ENCODE results near the gene KLHDC4. TPM values are rescaled to one million over a fixed set of nuclear protein-coding genes. Genes with fewer than 3 reads are reported as not detected.

KLHDC4 gene
- total and polyA plus RNA-seq, 9 of the 15 experiments (the other 6 are each of a cell fraction or from before 2014, with no cell fraction given) = 1.3 to 68.1 (median 32.8) TPM

DNA sequence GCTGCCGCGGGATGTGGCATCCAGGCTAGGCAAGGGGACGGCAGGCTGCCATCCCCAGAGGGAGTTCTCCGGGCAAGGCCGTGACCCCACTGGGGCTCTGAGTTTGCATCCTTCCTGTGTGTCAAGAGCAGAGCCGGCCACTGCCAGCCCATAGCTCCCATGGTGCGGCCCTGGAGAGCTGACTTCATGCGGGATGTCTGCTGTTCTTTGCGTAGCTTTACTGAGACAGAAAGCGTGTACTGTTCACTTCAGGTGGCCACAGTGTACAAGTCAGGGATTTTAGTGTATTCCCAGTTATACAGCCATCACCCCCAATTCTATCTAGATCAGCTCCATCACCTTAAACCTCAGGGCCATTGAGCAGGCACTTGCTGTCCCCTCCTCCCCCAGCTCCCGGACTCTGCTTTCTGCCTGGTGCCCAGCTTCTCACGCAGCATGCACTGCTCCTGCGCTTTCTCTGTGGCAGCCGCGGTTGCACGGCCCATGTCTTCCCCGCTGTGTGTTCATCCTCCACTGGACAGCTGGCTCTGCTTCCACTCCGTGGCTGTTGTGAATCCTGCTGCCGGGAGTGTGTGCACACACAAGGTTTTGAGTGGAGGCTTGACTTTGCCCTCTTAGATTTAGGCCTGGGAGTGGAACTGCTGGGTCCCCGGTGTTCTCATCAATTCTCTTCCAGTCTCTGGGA, 71.2 kb downstream of the KLHDC4 start:
- H3K27ac ChIP-seq (ENCODE audit: extremely low read depth, low read depth, low read length) = no peak overlapping the region
- ATAC-seq (no peak), FAIRE-seq (no peak), DNase-seq (ENCODE audit: extremely low read depth in 1 of 4, low spot score in 3 of 4) (no peak)
- no peak overlapping the region for H3K4me3 ChIP-seq
- in situ Hi-C loops (cut with MboI) = no loop called here
- TF ChIP-seq POLR2G (IDR thresholded peaks at IDR 0.05; ENCODE audit: low read depth, low read length) = 0 out of 2 replicates have a peak, but pooled peaks have one; percentile 1
- no peak for TF ChIP-seq TAF1 (IDR thresholded peaks at IDR 0.05; ENCODE audit: control insufficient read depth, extremely low read depth, insufficient read depth, low read length, severe bottlenecking)
- H4K20me1 ChIP-seq (replicated peaks; ENCODE audit: control insufficient read depth, insufficient read depth, low read length) = 0 out of 2 replicates have a peak, but pooled peaks cover 8% of the 10 kb centered on the region
- H3K4me1 ChIP-seq (replicated peaks in 1 of 2; ENCODE audit: control insufficient read depth in 2 of 2, insufficient read depth in 2 of 2, low read length in 2 of 2) = peaks cover 0 to 49% of the 10 kb centered on the region in 2 experiments; a peak in 2 of 5 replicates
- H2AFZ ChIP-seq (ENCODE audit: low read depth, low read length) = no peak overlapping the region
- H3K27me3 ChIP-seq (ENCODE audit: control insufficient read depth in 2 of 2, insufficient read depth in 2 of 2, low read length in 2 of 2) = peaks cover 0 to 4% of the 10 kb centered on the region in 2 experiments; a peak in 1 of 5 replicates
- BruUV-seq (replicated peaks) = no TSS peak
- POLR2A ChIA-PET = interaction anchor here (0.6 to 1.2 kb wide), 3 partner anchors 10 to 909 kb away, joined by 3 to 9 read pairs (median 4); no protein-coding TSS in a partner anchor
- CTCF ChIA-PET (ENCODE audit: low intra/inter-chr PET ratio) = no interaction called here
- H3K9ac ChIP-seq (ENCODE audit: insufficient read depth in 1 of 2, low read depth in 2 of 2, low read length in 2 of 2) = no peak overlapping the region
- H3K36me3 ChIP-seq (ENCODE audit: control insufficient read depth, insufficient read depth, low read length) = peaks cover 31% of the 10 kb centered on the region; the same call in 1 of the 3 replicates
- intact Hi-C loops (cut with micrococcal nuclease) = no loop called here
- 89% methylated on average over 20 of the region's 20 CpGs for WGBS (ENCODE audit: insufficient coverage, low coverage, missing lambda C conversion rate)
- H3K9me1 ChIP-seq (ENCODE audit: control insufficient read depth, insufficient read depth, low read length) = no peaks in the 10 kb centered on the region
- H3K79me2 ChIP-seq (ENCODE audit: control insufficient read depth, insufficient read depth, low read length) = no peaks in the 10 kb centered on the region
- H3K9me3 ChIP-seq (replicated peaks; ENCODE audit: control insufficient read depth, insufficient read depth, low read depth, low read length) = no peaks in the 10 kb centered on the region
- no peak overlapping the region for H3K4me2 ChIP-seq (ENCODE audit: insufficient read depth, low read length)

GRCh38 chr16:87693827-87694226, 72.0 kb downstream of the KLHDC4 start:
- POLR2A ChIA-PET = interaction anchor here (0.9 to 1.2 kb wide), 2 partner anchors 9 to 11 kb away, joined by 4 to 9 read pairs; no protein-coding TSS in a partner anchor
- no peak overlapping the region for H3K4me2 ChIP-seq (ENCODE audit: insufficient read depth, low read length)
- H3K79me2 ChIP-seq (ENCODE audit: control insufficient read depth, insufficient read depth, low read length) = no peaks in the 10 kb centered on the region
- intact Hi-C loops (cut with micrococcal nuclease) = no loop called here
- CTCF ChIA-PET (ENCODE audit: low intra/inter-chr PET ratio) = no interaction called here
- in situ Hi-C loops (cut with MboI) = no loop called here
- no peak for FAIRE-seq
- no TSS peak for BruUV-seq (replicated peaks)
- no peak for DNase-seq (ENCODE audit: extremely low read depth in 1 of 4, low spot score in 3 of 4)
- no peaks in the 10 kb centered on the region for H3K9me1 ChIP-seq (ENCODE audit: control insufficient read depth, insufficient read depth, low read length)
- ATAC-seq = no peak
- WGBS (ENCODE audit: insufficient coverage, low coverage, missing lambda C conversion rate) = 90% methylated on average over 12 of the region's 16 CpGs
- H3K4me3 ChIP-seq = no peak overlapping the region
- H2AFZ ChIP-seq (ENCODE audit: low read depth, low read length) = no peak overlapping the region
- H3K27ac ChIP-seq (ENCODE audit: extremely low read depth, low read depth, low read length) = no peak overlapping the region
- H3K4me1 ChIP-seq (replicated peaks in 1 of 2; ENCODE audit: control insufficient read depth in 2 of 2, insufficient read depth in 2 of 2, low read length in 2 of 2) = peaks cover 0 to 54% of the 10 kb centered on the region in 2 experiments; a peak in 2 of 5 replicates
- H3K9ac ChIP-seq (ENCODE audit: insufficient read depth in 1 of 2, low read depth in 2 of 2, low read length in 2 of 2) = no peak overlapping the region
- no peaks in the 10 kb centered on the region for H3K9me3 ChIP-seq (replicated peaks; ENCODE audit: control insufficient read depth, insufficient read depth, low read depth, low read length)
- peaks cover 0 to 11% of the 10 kb centered on the region in 2 experiments; a peak in 2 of 5 replicates for H3K27me3 ChIP-seq (ENCODE audit: control insufficient read depth in 2 of 2, insufficient read depth in 2 of 2, low read length in 2 of 2)
- H4K20me1 ChIP-seq (replicated peaks; ENCODE audit: control insufficient read depth, insufficient read depth, low read length) = 0 out of 2 replicates have a peak, but pooled peaks cover 8% of the 10 kb centered on the region
- peaks cover 26% of the 10 kb centered on the region; the same call in 1 of the 3 replicates for H3K36me3 ChIP-seq (ENCODE audit: control insufficient read depth, insufficient read depth, low read length)
- TF ChIP-seq POLR2G (IDR thresholded peaks at IDR 0.05; ENCODE audit: low read depth, low read length) (peak; percentile 68), KAT8 (IDR thresholded peaks at IDR 0.05; ENCODE audit: low read depth) (no peak)
